NCI-H524 (cell line): Measurements from ENCODE around the gene NR1I3.
"Not testable (repeated sequence)": the region's sequence is repeated elsewhere in the genome, so short reads cannot be mapped to it uniquely, and the experiment has no call there.

ENCODE experiments used
- DNase-seq, 2 experiments: peaks; one replicate each; lab custom pipeline; 2025; lab: John Stamatoyannopoulos, UW

Gene NR1I3

GRCh38 chr1:161238039-161238473, at the start of gene NR1I3:
Gene NR1I3, minus strand, starts transcription at chr1:161238203. Its CDS starts 1,638 bp downstream, at chr1:161236565.
- DNase-seq, result no peak

- no peak for DNase-seq
These were observed 49.6 kb upstream of the NR1I3 start for GRCh38 chr1:161287482-161288054.

DNA sequence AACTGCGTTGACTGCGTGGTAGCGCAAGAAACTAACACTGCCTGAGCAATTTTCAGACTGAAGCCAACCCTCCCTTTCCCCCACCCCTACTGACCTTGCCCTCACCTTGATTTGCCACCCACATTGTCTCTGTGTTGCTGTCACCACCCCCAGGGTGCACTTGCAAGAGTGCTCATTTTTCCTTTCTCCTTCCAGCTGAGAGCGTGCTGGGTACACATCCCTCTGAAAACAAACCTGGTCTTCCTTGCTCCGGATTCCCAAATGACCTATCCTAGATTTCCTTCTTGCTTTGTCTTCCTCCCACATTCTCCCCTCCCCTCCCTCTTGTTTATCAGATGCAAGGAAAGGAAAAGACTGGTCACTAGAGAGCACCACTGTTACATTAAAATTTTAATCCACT, 47.5 kb upstream of the NR1I3 start:
- no peak for DNase-seq

- no peak for DNase-seq
These were observed 47.1 kb upstream of the NR1I3 start for GRCh38 chr1:161285113-161285512.

- no peak for DNase-seq
These were observed 45.0 kb upstream of the NR1I3 start for GRCh38 chr1:161282991-161283390.

- peak; percentile 63 to 88 for DNase-seq
These were observed 36.9 kb upstream of the NR1I3 start for GRCh38 chr1:161274874-161275273.

DNA sequence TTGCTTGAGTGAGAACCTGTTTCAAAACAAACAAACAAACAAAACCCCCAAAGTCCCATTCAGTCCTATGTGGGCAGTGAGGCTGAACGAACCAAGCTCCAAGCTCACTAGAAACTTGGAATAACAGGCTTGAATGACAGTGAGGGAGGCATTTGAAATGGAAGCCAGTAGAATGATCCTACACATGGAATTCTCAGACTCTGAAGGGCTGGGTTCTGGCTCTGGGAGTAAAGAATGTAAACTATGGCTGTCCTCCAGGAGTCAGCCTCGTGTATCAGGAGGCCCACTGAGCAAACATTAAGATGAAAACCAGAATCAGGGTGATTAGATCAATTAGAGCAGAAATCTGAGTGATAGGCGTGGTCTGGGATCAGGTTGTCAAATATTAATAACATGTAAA, 35.4 kb upstream of the NR1I3 start:
- DNase-seq, result no peak

DNA sequence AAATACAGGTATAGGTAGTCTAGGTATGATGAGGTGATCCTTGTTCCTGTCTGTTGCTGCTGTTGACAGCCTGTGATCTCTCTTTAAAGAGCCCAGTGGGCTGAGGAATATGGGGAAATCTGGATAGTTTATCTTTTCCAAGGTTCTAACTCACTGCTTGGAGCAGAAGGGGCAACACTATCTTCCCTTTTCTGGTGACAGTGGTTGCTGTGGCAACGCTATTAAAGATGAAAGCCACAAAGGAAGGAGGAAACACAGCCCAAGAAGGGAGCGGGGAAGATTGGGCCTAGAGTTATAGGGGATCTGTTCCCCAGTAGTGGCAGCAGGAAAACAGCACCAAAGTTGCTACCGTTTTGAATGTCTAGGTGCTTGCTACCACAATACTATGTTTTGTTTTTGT, 29.3 kb upstream of the NR1I3 start:
- no peak for DNase-seq

DNA sequence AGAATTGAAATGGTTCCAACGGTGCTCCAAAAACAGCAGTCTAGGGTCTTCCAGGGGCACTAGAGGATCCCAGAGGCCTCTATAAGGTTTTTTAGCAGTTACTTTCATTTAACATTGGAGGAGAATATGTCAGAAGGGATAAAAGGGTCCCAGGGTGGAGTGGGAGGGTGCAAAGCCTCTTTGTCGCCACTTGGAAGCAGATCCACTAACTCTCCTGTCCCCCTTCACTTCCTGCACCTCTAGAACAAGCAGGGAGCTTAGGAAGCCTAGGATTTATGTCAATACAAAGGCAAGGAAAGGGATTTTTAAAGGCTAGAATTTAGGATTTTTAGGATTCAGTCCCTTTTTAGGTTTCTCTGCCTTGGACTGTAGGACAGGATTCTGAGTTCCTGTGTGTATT, 28.8 kb upstream of the NR1I3 start:
- no peak for DNase-seq

GRCh38 chr1:161266202-161266601, 28.2 kb upstream of the NR1I3 start:
- DNase-seq, result no peak

GRCh38 chr1:161265305-161265704, 27.3 kb upstream of the NR1I3 start:
- DNase-seq, result no peak

- DNase-seq, result no peak
These were observed 23.5 kb upstream of the NR1I3 start for GRCh38 chr1:161261261-161262235.

DNA sequence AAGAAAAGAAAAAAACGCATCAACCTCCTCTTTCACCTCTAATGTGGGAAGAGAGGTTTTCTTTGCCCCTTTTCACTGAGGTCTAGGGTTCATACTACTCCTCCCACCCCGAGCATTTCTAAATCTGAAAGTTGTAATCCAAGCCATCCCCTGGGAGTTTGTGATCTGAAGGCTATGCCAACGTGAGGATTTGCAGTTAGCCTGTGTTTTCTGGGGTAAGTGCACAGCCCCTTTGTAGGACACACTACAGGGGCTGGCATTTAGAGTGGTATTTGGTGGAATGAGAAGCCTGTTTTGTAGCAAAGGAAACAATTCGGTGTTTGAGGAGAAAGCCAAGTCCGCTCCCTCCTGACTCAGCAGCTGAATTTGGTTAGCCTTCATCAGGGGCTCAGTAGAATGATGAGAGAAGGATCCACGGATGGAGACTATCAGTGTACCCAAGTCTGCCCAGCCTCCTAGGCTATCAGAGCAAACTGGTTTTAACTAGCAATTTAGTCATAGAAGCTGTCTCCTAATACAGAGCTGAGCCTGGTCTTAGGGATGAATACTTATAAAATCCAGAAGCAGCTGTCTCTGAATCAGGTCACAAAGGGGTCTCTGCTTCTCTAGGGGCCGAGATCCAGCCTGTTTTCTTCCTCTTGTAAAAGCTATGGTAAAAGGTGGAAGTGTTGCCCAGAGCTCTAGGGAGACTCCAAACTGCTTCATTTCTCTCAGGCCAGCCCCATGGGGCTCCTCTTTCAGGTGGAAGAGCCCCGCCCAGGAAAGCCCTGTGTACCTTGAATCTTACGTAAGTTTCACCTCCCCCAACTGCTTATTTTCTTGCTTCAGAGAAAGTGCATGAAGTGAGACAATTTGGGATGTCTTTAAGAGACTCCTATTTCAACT, 22.6 kb upstream of the NR1I3 start:
- peak in 1 of 2 experiments; percentile 53 for DNase-seq

DNA sequence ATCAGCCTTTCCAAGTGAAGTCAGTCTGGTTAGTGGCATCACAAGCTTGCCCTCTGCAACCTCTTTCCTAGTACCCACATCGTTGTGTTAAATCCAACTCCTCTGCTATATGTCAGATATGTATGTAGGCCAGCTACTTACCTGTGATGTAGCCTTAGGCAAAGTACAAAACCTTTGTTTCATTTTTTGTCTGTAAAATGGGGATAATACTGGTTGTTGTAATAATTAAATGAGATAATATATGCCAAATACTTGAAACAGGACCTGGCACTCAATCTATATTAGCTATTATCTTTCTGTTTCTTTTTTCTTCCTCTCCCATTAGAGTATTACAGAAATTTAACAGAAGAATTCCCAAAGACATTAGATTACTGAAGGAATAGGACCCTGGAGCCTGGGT, 21.8 kb upstream of the NR1I3 start:
- no peak for DNase-seq

DNA sequence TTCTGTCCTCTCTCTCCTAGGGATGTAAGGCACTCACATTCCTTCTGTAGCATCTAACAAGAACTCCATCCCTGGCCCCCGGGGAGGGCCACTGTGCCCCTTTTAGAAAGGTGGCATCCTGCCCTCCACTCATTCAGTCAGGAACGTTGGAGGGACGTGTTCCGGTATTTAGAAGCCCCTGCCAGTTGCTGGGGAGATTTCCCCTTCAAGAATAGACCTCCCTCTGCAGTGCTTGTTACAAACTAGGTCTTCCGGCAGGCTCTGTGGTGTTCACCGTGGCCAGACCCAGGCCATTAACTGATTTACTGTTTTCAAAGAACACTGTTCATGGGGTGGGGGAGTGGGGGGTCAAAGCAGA, 21.3 kb upstream of the NR1I3 start:
- peak in 1 of 2 experiments; percentile 9 for DNase-seq

GRCh38 chr1:161258439-161259344, 20.7 kb upstream of the NR1I3 start, which contains the start of gene PCP4L1:
Gene PCP4L1, plus strand, starts transcription at chr1:161258745. Its CDS starts 230 bp downstream, at chr1:161258975.
- peak; percentile 28 to 82 for DNase-seq

DNA sequence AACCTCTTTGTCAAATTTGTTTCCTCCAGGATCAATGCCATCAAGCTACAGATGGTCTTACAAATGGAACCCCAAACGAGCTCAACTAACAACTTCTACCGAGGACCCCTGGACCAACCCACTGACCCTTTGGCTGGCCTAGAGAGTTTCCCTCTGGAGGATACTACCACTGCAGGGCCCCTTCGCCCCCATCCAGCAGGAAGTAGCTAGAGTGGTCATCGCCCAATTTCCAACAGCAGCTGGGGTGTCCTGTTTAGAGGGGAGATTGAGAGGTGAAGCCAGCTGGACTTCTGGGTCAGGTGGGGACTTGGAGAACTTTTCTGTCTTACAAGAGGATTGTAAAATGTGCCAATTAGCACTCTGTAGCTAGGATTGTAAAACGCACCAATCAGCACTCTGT, 19.1 kb upstream of the NR1I3 start:
- not testable (repeated sequence) for DNase-seq

- DNase-seq, result not testable (repeated sequence)
These were observed 18.0 kb upstream of the NR1I3 start for GRCh38 chr1:161255955-161256520.

DNA sequence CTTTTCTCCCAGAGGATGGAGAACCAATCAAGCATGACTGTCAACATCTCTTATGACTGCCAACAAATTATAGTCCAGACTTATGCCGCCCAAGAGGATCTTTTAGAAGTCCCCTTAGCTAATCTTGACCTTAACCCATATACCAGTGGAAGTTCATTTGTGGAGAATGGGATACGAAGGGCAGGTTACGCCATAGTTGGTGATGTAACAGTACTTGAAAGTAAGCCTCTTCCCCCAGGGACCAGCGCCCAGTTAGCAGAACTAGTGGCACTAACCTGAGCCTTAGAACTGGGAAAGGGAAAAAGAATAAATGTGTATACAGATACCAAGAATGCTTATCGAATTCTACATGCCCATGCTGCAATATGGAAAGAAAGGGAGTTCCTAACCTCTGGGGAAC, 17.3 kb upstream of the NR1I3 start:
- DNase-seq, result not testable (repeated sequence)

GRCh38 chr1:161251579-161251978, 13.6 kb upstream of the NR1I3 start:
- DNase-seq, result no peak

- no peak for DNase-seq
These were observed 12.8 kb upstream of the NR1I3 start for GRCh38 chr1:161250829-161251228.
